GM13976 (cell line): ENCODE data around the gene PRRC2B.
"Not testable (repeated sequence)": the region's sequence is repeated elsewhere in the genome, so short reads cannot be mapped to it uniquely, and the experiment has no call there.

Source experiments
- DNase-seq: peaks from one replicate; pipeline ENCODE4 v3.0.0; 2012; ENCODE audit warnings: low spot score
- in situ Hi-C: fragments of 300-500 bp; cut with MboI; formaldehyde crosslinking; loops from one replicate; pipeline ENCODE4 v1.12.0; 2022; ENCODE audit warnings: low sequenced_read_pairs, mixed read lengths, inconsistent platforms; ENCODE audit not compliant: unreplicated experiment
- TF ChIP-seq, protein P1 (sequence below): IDR thresholded peaks from 2 replicates; pipeline ENCODE4 v1.5.1; 2012; ENCODE audit warnings: borderline replicate concordance, mild to moderate bottlenecking; ENCODE audit not compliant: insufficient read depth; ENCODE audit errors: extremely low read depth, missing control alignments, control extremely low read depth

Gene PRRC2B

DNA sequence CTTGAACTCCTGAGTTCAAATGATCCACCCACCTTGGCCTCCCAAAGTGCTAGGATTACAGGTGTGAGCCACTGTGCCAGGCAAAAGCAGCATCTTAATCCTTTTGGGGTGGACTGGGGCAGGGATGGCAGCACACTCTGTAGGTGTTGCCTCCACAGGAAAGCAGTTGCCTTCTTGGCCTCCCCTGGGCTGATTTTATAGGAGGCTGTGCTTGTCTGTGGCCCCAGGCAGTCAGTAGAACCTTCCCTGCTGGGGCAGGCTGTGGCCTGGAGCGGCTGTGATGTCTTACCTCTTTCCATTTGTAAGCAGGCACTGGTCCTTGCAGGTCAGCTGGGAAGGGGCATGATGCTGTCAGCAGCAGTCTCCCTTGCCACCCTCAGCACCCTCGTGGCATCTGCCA, 49.8 kb downstream of the PRRC2B start:
- in situ Hi-C loops = no loop called here
- DNase-seq = no peak
- TF ChIP-seq, protein P1, sequence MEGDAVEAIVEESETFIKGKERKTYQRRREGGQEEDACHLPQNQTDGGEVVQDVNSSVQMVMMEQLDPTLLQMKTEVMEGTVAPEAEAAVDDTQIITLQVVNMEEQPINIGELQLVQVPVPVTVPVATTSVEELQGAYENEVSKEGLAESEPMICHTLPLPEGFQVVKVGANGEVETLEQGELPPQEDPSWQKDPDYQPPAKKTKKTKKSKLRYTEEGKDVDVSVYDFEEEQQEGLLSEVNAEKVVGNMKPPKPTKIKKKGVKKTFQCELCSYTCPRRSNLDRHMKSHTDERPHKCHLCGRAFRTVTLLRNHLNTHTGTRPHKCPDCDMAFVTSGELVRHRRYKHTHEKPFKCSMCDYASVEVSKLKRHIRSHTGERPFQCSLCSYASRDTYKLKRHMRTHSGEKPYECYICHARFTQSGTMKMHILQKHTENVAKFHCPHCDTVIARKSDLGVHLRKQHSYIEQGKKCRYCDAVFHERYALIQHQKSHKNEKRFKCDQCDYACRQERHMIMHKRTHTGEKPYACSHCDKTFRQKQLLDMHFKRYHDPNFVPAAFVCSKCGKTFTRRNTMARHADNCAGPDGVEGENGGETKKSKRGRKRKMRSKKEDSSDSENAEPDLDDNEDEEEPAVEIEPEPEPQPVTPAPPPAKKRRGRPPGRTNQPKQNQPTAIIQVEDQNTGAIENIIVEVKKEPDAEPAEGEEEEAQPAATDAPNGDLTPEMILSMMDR = no peak

DNA sequence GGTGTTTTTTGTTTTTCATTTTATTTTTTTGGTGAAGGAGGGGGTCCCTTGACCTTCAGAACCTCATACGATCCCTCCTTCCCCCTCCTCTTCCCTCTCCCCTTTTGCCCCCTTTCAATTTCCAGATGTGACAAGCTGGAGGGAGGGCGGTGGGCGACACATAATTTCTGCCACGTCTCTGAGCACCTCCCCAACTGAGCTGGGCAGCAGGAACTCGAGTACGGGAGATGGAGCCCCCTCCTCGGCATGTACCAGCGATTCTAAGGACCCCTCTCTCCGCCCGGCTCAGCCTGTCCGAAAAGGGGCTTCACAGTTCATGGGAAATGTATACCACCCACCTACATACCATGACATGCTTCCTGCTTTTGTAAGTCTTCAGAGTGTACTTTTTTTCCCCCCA, 52.4 kb downstream of the PRRC2B start:
- no peak for DNase-seq
- TF ChIP-seq, protein P1 = no peak
- in situ Hi-C loops = no loop called here

DNA sequence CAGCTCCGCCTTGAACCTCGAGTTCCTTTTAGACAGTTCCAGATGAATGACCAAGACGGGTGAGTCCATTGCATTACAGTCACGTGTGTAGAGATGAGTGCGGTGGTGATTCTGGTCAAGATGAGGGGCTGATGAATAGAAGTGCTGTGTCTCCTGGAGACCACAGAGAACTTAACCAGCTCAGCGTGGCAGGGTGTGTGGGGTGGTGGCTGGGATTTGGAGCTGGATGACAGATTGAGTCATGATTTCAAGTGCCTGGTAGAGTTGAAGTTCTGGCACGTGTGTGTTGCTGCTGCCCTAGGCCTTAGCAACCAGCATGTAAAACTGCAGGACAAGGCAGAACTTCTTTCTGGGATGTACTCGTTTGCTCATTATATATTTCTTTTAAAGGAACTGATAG, 53.3 kb downstream of the PRRC2B start:
- in situ Hi-C loops = no loop called here
- no peak for DNase-seq
- TF ChIP-seq, protein P1 = no peak

DNA sequence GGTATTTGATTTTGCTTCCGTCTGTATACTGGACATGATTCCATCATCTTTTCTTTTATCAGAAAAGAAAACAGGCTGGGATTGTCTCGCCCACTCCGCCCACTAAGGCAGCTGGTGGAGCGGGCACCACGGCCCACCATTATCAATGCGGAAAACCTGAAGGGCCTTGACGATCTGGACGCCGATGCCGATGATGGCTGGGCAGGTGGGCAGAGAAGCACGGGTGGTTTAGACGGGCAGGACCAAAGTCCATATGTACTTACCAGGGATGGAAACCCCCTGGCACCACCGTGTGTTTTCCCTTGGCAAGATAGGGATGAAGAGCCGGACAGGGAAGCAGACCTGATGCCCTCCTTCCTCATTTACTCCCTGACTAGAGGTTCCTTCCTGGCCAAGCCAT, 53.7 kb downstream of the PRRC2B start:
- in situ Hi-C loops = no loop called here
- TF ChIP-seq, protein P1 = no peak
- no peak for DNase-seq

DNA sequence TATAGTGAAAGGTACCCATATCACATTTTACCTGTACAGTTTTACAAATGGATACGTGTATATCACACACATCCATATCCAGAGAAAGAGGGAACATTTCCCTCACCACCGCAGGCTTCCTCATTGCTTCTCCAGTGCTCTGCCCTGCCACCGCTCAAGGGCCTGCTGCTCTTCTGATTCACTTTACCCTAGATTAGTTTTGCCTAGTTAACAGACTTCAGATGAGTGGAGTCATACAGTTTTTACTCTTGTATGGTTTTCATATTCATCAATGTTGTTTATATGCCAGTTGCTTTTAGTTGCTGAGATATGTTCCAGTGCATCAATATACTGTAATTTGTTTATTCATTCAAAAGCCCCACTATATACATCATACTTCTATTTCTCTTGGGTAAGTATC, 54.9 kb downstream of the PRRC2B start:
- no peak for DNase-seq
- in situ Hi-C loops = no loop called here
- TF ChIP-seq, protein P1 = no peak

DNA sequence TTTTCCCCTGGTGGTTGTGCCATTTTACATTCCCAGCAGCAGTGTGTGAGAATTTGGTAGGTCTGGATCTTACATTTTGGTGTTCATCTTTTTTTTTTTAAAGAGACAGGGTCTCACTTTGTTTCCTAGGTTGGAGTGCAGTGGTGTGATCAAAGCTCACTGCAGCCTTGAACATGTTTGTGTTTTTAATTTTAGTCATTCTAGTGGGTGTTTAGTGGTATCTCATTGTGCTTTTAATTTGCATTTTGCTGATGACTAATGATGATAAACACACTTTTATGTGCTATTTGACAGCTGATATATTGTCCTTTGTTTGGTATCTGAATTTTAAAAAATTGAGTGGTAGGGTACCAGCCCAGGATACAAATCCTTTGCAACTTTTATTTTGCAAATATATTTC, 55.4 kb downstream of the PRRC2B start:
- TF ChIP-seq, protein P1 = no peak
- DNase-seq = no peak
- in situ Hi-C loops = no loop called here

DNA sequence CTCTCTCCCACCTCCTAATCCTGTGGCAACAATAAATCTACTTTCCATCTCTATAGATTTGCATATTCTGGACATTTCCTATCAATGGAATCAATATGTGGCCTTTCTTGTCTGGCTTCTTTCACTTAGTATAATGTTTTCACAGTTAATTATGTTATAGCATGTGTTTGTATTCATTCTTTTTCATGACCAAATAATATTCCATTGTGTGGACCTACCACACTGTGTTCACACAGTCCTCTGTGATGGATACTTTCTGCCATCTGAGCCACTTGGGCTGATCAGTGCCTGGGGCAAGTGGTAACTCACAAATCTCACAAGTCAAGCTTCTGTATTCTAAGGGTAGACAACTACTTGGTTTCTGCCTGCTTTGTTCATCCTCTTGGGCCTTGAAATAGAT, 60.1 kb downstream of the PRRC2B start:
- DNase-seq = no peak
- TF ChIP-seq, protein P1 = no peak
- in situ Hi-C loops = no loop called here

DNA sequence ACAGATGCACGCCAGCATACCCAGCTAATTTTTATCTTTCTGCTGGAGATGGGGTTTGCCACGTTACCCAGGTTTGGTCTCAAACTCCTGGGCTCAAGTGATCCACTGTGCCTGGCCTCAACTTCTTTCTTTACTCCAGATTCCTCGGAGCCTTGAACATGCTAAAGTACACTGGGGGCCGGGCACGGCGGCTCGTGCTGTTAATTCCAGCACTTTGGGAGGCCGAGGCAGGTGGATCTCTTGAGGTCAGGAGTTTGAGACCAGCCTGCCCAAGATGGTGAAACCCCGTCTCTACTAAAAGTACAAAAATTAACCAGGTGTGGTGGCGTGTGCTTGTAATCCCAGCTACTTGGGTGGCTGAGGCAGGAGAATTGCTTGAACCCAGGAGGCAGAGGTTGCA, 61.8 kb downstream of the PRRC2B start:
- DNase-seq, in situ Hi-C loops: not testable (repeated sequence)
